IPS-11a (cell line): ENCODE data around the gene SNRNP40.

ENCODE experiments used
- H3K4me3 ChIP-seq: one replicate; pipeline ENCODE4 v1.5.1; 2013; ENCODE audit warnings: low read depth, low read length, control low read depth

SNRNP40 gene

GRCh38 chr1:31234123-31234708 lies 62.4 kb downstream of the SNRNP40 start:
- no peak overlapping the region for H3K4me3 ChIP-seq

GRCh38 chr1:31232689-31233088 lies 63.9 kb downstream of the SNRNP40 start:
- H3K4me3 ChIP-seq: no peak overlapping the region

- no peak overlapping the region for H3K4me3 ChIP-seq
These were observed 64.8 kb downstream of the SNRNP40 start for GRCh38 chr1:31231802-31232201.

- H3K4me3 ChIP-seq: no peak overlapping the region
These were observed 66.2 kb downstream of the SNRNP40 start for GRCh38 chr1:31230378-31230777.

GRCh38 chr1:31228986-31229385 lies 67.6 kb downstream of the SNRNP40 start:
- no peak overlapping the region for H3K4me3 ChIP-seq

DNA sequence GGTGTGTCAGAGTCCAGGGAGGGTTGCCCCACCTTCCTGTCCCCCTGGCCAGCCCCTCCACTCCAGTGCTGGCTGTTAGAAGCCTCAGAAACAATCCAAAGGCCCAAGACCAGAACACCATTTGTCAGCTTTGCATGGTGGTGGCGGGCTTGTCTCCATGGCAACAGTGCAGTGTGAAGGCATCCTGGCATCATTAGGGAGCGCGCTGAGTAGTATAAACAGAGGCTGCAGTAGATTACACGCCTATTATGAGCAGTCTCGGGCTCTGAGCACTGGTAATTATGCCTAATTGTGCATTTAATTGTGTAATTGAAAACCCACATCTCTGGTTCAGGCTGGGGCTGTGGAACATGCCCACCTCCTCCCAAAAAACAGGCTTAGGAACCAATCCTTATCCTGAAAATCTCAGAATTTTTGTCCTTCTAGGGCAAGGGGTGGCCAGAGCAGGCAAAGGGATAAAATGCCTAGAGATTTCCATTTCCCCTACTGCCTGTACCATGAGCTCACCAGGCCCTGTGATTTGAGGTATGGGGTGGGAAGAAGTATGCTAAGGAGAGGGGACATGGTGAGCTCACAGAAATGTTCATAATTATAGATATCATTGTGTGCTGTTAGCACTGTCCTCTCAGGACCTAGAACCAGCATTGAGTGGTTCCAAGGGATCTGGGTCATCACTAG lies 68.6 kb downstream of the SNRNP40 start:
- H3K4me3 ChIP-seq: no peak overlapping the region

DNA sequence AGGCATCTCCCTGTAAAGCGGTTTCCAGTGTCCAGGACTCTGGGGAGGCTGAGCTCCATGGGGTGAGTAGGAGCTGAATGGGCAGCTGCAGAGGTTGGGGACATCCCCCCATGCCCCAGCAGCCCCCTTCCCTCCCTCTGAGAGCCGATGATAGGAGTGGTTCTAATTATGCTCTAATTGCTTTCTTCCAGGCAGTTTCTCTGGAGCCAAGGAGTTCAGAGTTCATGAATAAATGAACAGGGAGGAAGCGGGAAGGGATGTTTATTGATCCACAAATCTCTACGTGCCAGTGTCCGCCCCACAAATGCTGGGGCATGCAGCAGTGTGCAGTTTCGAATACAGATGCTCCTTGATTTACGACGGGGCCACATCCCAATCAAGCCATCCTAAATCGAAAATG lies 72.5 kb downstream of the SNRNP40 start:
- no peak overlapping the region for H3K4me3 ChIP-seq

- no peak overlapping the region for H3K4me3 ChIP-seq
These were observed 74.4 kb downstream of the SNRNP40 start for GRCh38 chr1:31222176-31222575.

DNA sequence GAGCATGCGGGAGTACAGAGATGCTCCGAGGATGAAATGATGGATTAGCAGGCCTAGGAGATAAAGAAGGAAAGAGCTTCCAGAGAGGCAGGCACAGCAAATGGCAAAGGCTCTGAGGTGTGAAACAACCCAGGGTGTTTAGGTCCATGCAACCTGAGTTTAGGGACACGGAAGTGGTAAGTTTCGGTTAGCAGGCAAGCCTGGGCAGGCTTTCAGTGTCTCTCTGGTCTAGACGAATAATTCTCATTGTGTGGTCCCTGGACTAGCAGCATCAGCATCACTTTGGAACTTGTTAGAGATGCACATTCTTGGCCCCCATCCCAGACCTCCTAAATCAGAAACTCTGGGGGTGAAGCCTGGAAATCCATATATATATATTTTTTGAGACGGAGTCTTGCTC lies 75.5 kb downstream of the SNRNP40 start:
- no peak overlapping the region for H3K4me3 ChIP-seq

DNA sequence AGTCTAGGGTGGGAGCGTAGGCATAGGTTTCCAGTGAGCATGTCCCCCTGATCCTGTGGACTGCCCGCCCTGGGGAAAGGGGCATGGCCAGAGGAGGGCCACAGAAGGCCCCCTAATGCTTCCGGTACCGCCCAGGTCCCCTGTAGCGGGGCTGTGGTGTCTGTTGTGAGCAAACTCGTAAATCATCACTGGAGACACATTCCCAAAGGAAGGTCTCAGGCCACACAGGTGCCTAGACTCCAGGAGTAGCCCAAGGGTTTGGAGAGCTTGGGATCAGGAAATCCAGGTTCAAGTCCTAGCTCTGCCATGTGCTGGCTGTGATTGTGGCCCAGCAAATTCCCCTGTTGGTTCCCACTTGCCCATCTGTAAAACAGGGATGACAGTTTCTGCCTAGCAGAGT lies 77.1 kb downstream of the SNRNP40 start:
- H3K4me3 ChIP-seq: no peak overlapping the region

DNA sequence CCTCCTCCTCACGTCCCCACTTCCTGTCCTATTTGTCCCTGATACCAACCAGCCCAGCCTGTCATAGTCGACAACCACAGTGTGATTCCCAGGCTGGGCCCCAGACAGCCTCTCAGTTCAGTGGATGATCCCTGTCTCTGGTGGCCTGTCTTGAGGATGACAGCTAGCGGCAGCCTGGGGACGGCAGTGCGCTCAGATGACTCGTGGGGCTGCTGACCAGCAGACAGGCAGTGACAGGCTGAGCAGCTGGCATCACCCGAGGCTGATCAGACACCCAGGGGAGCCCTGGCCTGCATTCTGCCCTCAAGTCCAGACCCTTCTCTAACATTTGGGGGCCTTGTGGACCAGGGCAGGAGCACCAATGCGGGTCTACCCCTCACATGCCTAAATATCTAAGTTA lies 77.9 kb downstream of the SNRNP40 start:
- no peak overlapping the region for H3K4me3 ChIP-seq

DNA sequence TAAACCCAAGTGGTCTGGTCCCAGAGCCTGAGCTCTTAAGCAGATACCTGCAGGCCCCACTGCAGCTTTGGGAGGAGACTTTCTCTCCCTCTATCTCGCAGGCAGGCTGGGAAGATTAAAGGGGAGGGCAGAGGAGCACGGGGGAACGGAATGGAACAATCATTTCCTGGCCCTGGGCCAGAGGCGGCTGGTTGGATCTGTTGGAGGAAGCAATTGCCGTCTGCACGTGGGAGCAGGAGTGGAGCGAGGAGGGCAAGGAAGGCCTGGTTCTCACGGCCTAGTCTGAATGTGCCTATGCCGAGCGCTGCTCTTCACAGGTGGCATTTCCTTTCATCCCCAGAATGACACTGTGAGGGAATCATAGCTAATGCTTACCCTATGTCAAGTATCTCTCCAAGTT lies 80.6 kb downstream of the SNRNP40 start:
- no peak overlapping the region for H3K4me3 ChIP-seq

DNA sequence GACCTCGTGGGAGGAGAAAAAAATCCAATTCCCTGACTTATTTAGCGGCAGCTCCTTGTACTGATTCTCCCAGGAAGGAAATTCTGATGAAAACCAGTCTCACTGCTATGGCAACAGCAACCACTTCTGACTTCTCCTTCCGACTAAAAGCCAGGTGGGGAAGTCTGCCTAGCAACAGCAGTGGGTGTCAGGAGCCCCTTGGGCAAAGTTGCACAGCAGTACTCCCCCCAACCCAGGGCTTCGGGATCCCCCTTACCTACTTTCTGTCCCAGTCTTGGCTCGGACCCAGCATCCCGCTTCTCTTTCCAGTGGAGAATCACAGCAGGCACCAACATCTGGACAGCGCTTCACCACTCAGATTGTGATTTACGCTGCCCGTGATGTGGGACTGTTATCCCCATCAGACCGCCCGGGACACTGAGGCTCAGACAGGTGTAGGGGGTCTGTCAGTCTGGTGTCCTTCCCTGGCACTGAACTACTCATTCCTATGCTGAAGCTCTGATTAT lies 81.5 kb downstream of the SNRNP40 start:
- no peak overlapping the region for H3K4me3 ChIP-seq

GRCh38 chr1:31214316-31215064 lies 82.1 kb downstream of the SNRNP40 start:
- no peak overlapping the region for H3K4me3 ChIP-seq
